Kidney epithelial cell (primary cell): ENCODE results near the gene ORC3. TPM values are rescaled to one million over a fixed set of nuclear protein-coding genes. Genes with fewer than 3 reads are reported as not detected.
"Not testable (repeated sequence)": the region's sequence is repeated elsewhere in the genome, so short reads cannot be mapped to it uniquely, and the experiment has no call there.

ENCODE experiments used
- DNase-seq: peaks from one replicate; pipeline ENCODE4 v3.0.0-alpha.2; 2010; ENCODE audit warnings: low read depth
- H3K27me3 ChIP-seq: 2 replicates; pipeline ENCODE4 v1.6.0; 2011; ENCODE audit warnings: low read length; ENCODE audit not compliant: control insufficient read depth, insufficient read depth
- H3K36me3 ChIP-seq: 2 replicates; pipeline ENCODE4 v1.5.1; 2011; ENCODE audit warnings: low read length; ENCODE audit not compliant: control insufficient read depth, insufficient read depth
- H3K4me3 ChIP-seq: 2 replicates; pipeline ENCODE4 v1.5.1; 2011; ENCODE audit warnings: low read depth, mild to moderate bottlenecking, control low read depth, low read length
- CTCF ChIP-seq: IDR thresholded peaks from 2 replicates; pipeline ENCODE4 v1.5.1; 2011; ENCODE audit warnings: mild to moderate bottlenecking, moderate library complexity, low read length, control low read depth, inconsistent platforms; ENCODE audit not compliant: insufficient read depth, poor library complexity, severe bottlenecking
- total RNA-seq: library from RNA; depleted of rRNA; stranded (reverse); fragments of >200 nt; gene quantifications from 2 replicates; pipeline ENCODE4 v1.2.3, GENCODE V29; 2015

ORC3 gene
- total RNA-seq, 1 donor from 2014 or later = 20.9 TPM

- TF ChIP-seq CTCF = no peak
- Histone ChIP-seq H3K27me3 (no peaks in the 10 kb centered on the region), H3K4me3 (no peak overlapping the region), H3K36me3 (no peaks in the 10 kb centered on the region)
- DNase-seq = no peak
These were observed 94.0 kb downstream of the ORC3 start for GRCh38 chr6:87683890-87684289.

GRCh38 chr6:87684895-87685654 is 95.1 kb downstream of the ORC3 start:
- TF ChIP-seq CTCF = no peak
- Histone ChIP-seq H3K4me3 (no peak overlapping the region), H3K27me3 (no peaks in the 10 kb centered on the region), H3K36me3 (no peaks in the 10 kb centered on the region)
- DNase-seq = no peak

GRCh38 chr6:87686636-87687205 is 96.8 kb downstream of the ORC3 start:
- not testable (repeated sequence) for H3K36me3 ChIP-seq, H3K4me3 ChIP-seq, DNase-seq, H3K27me3 ChIP-seq

- no peak for TF ChIP-seq CTCF
- Histone ChIP-seq H3K4me3 (no peak overlapping the region), H3K27me3 (no peaks in the 10 kb centered on the region), H3K36me3 (no peaks in the 10 kb centered on the region)
- DNase-seq = no peak
These were observed 97.4 kb downstream of the ORC3 start for GRCh38 chr6:87687296-87687695.

GRCh38 chr6:87687893-87688292 is 98.0 kb downstream of the ORC3 start:
- DNase-seq, H3K4me3 ChIP-seq, H3K36me3 ChIP-seq, H3K27me3 ChIP-seq: not testable (repeated sequence)

GRCh38 chr6:87690441-87690840 is 100.5 kb downstream of the ORC3 start:
- Histone ChIP-seq H3K27me3 (no peaks in the 10 kb centered on the region), H3K4me3 (no peak overlapping the region), H3K36me3 (no peaks in the 10 kb centered on the region)
- no peak for DNase-seq
- TF ChIP-seq CTCF = no peak

GRCh38 chr6:87692086-87692485 is 102.2 kb downstream of the ORC3 start:
- H3K27me3 ChIP-seq = no peaks in the 10 kb centered on the region
- no peak overlapping the region for H3K4me3 ChIP-seq
- H3K36me3 ChIP-seq = no peaks in the 10 kb centered on the region
- TF ChIP-seq CTCF = no peak
- DNase-seq = no peak

GRCh38 chr6:87696817-87697216 is 106.9 kb downstream of the ORC3 start:
- H3K27me3 ChIP-seq, DNase-seq, H3K36me3 ChIP-seq, H3K4me3 ChIP-seq: not testable (repeated sequence)
